H1 (cell line): Measurements from ENCODE around the gene S100A6. TPM values are rescaled to one million over a fixed set of nuclear protein-coding genes. Genes with fewer than 3 reads are reported as not detected.

Experiments used
- BCL11A ChIP-seq, 2 experiments: IDR thresholded peaks; one replicate each; pipeline ENCODE4 v1.6.1; 2011; ENCODE audit warnings: low read depth in 2 of 2, low read length in 2 of 2, mild to moderate bottlenecking in 2 of 2
- BRCA1 ChIP-seq: IDR thresholded peaks from 2 replicates; pipeline ENCODE4 v1.6.1; 2012; ENCODE audit warnings: low read depth, low read length, improper control_type of control experiment
- CBX8 ChIP-seq: fragments of 300-800, 300-1000 bp; sonication (generic); IDR thresholded peaks from 2 replicates; pipeline ENCODE4 v1.7.1; 2016; ENCODE audit warnings: low read depth, low read length, borderline replicate concordance
- CEBPB ChIP-seq: IDR thresholded peaks from 2 replicates; pipeline ENCODE4 v1.6.1; 2012; ENCODE audit warnings: low read depth, low read length
- CHD1 ChIP-seq: IDR thresholded peaks from 2 replicates; pipeline ENCODE4 v1.6.1; 2012; ENCODE audit warnings: low read depth, low read length, improper control_type of control experiment
- CHD2 ChIP-seq: IDR thresholded peaks from 2 replicates; pipeline ENCODE4 v1.6.1; 2012; ENCODE audit warnings: low read length, improper control_type of control experiment
- CREB1 ChIP-seq: IDR thresholded peaks from 2 replicates; pipeline ENCODE4 v1.6.1; 2012; ENCODE audit warnings: inconsistent platforms
- CTBP2 ChIP-seq: IDR thresholded peaks from 2 replicates; pipeline ENCODE4 v1.7.0; 2011; ENCODE audit warnings: borderline replicate concordance, mild to moderate bottlenecking, moderate library complexity, mixed read lengths, low read length; ENCODE audit not compliant: insufficient read depth, insufficient read length
- EZH2 ChIP-seq: fragments of 200-600 bp; sonication (generic); IDR thresholded peaks from 2 replicates; pipeline ENCODE4 v1.7.1; 2012; ENCODE audit warnings: low read depth, mild to moderate bottlenecking, moderate library complexity, low read length, inconsistent platforms; ENCODE audit not compliant: severe bottlenecking
- GABPA ChIP-seq: IDR thresholded peaks from 2 replicates; pipeline ENCODE4 v1.6.1; 2011; ENCODE audit warnings: mild to moderate bottlenecking, low read length, moderate library complexity, borderline replicate concordance; ENCODE audit not compliant: insufficient read depth
- GTF2F1 ChIP-seq: IDR thresholded peaks from 2 replicates; pipeline ENCODE4 v1.6.1; 2012; ENCODE audit warnings: low read depth, low read length, improper control_type of control experiment, borderline replicate concordance
- JUN ChIP-seq: IDR thresholded peaks from 2 replicates; pipeline ENCODE4 v1.6.1; 2011; ENCODE audit warnings: low read depth, mild to moderate bottlenecking, improper control_type of control experiment, low read length
- JUND ChIP-seq: IDR thresholded peaks from 2 replicates; pipeline ENCODE4 v1.6.1; 2011; ENCODE audit warnings: mild to moderate bottlenecking, improper control_type of control experiment, low read length
- RAD21 ChIP-seq, 2 experiments: IDR thresholded peaks in 1 of 2; conservative IDR thresholded peaks in 1 of 2; 2 replicates each; pipeline ENCODE4 v1.6.1; 2011; ENCODE audit warnings: low read depth in 2 of 2, low read length in 2 of 2, improper control_type of control experiment in 1 of 2, inconsistent platforms in 1 of 2, mild to moderate bottlenecking in 1 of 2, moderate library complexity in 1 of 2
- SAP30 ChIP-seq: fragments of 300-600 bp; sonication (generic); IDR thresholded peaks from 2 replicates; pipeline ENCODE4 v1.7.1; 2012; ENCODE audit warnings: low read length, moderate library complexity, mild to moderate bottlenecking, inconsistent platforms; ENCODE audit not compliant: insufficient read depth, insufficient replicate concordance
- SIN3A ChIP-seq, 2 experiments: IDR thresholded peaks in 1 of 2; conservative IDR thresholded peaks in 1 of 2; 2 replicates each; pipeline ENCODE4 v1.6.1; 2011 to 2012; ENCODE audit warnings: low read length in 2 of 2, improper control_type of control experiment in 1 of 2, low read depth in 1 of 2, mild to moderate bottlenecking in 1 of 2
- SP2 ChIP-seq: IDR thresholded peaks from 2 replicates; pipeline ENCODE4 v1.6.1; 2012; ENCODE audit warnings: mild to moderate bottlenecking, low read length, inconsistent platforms
- SP4 ChIP-seq: IDR thresholded peaks from 2 replicates; pipeline ENCODE4 v1.6.1; 2012; ENCODE audit warnings: low read length, inconsistent platforms
- SRF ChIP-seq: IDR thresholded peaks from 2 replicates; pipeline ENCODE4 v1.6.1; 2011; ENCODE audit warnings: mild to moderate bottlenecking, low read depth, low read length, moderate library complexity
- TAF1 ChIP-seq: IDR thresholded peaks from 2 replicates; pipeline ENCODE4 v1.6.1; 2011; ENCODE audit warnings: mild to moderate bottlenecking, low read depth, low read length
- TAF7 ChIP-seq: optimal IDR thresholded peaks from 2 replicates; pipeline ENCODE3; 2011; ENCODE audit warnings: low read depth, mild to moderate bottlenecking, inconsistent platforms, low read length, moderate library complexity, borderline replicate concordance
- TCF12 ChIP-seq: IDR thresholded peaks from 2 replicates; pipeline ENCODE4 v1.6.1; 2011; ENCODE audit warnings: low read depth, mild to moderate bottlenecking, low read length
- polyA plus RNA-seq, 7 experiments: library from polyadenylated mRNA; depleted of rRNA in 3 of 7; stranded (reverse) in 5 of 7; unstranded in 2 of 7; fragments of >200 nt in 5 of 7; fragments of 200-250 nt in 2 of 7; gene quantifications; 1 replicate in 5 of 7; 2 replicates in 1 of 7; 4 replicates in 1 of 7; pipeline versions ENCODE4 v1.2.1 to v1.2.3, GENCODE V29; 2011 to 2013; ENCODE audit warnings: missing spikeins in 2 of 7, mixed read lengths in 2 of 7
- total RNA-seq: library from RNA; stranded (reverse); fragmentation: NEBNext Ultra II Directional; extraction: Animal tissue kit (Norgen Biotek cat#: 25700); gene quantifications from 2 replicates; pipeline ENCODE4 v1.2.1, GENCODE V29; 2021
- TF ChIP-seq, protein P1 (sequence below), 3 experiments: IDR thresholded peaks; 1 replicate in 2 of 3; 2 replicates in 1 of 3; pipeline versions ENCODE4 v1.5.1 to v1.6.1; 2011; ENCODE audit warnings: low read length in 3 of 3, mild to moderate bottlenecking in 3 of 3, inconsistent platforms in 2 of 3, low read depth in 1 of 3, moderate library complexity in 1 of 3; ENCODE audit not compliant: insufficient read depth in 1 of 3; ENCODE audit errors: control extremely low read depth in 1 of 3

The S100A6 gene
- total and polyA plus RNA-seq, 2 of the 8 experiments (the other 6 are each of a cell fraction or from before 2014, with no cell fraction given) = 11.1 to 63.0 TPM

DNA sequence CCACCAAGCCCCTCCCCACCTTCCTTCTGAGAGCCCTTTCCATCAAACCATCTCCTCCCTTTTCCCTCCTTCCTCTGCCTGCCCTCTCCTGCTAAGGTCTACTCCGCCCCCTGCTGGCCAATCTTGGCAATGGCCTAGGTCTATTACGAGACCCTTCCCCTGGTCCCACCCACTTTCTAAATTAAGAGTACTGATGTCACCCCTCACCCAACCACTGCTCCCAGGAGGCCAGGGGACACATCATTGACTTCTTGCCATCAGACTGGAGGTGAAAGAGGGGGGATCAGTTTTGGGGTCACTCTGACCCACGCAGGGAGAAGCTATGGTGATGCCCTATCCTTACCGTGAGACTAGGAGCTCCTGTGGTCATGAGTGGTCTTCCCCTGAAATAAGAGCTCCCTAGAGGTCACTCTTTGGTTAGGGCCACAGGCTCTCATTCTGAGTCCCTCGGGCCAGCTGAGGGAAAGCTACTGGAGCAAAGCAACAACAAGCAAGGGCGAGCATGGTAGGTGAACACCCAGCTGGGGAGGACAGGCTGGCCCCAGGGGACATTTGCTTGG is 40.7 kb downstream of the S100A6 start (continued):
- no peak for TF ChIP-seq CEBPB
- no peak for TF ChIP-seq SP4
- TF ChIP-seq BRCA1 = no peak
- no peak for TF ChIP-seq CTBP2
- no peak for TF ChIP-seq JUN
- no peak for TF ChIP-seq GTF2F1
- no peak for TF ChIP-seq TCF12
- TF ChIP-seq SRF = no peak
- TF ChIP-seq SIN3A (conservative IDR thresholded peaks at IDR 0.05 in 1 of 2, IDR thresholded peaks at IDR 0.05 in 1 of 2; ENCODE audit: low read depth in 1 of 2, low read length in 2 of 2) = no peak
- peak; percentile 88 to 97 for TF ChIP-seq RAD21 (IDR thresholded peaks at IDR 0.05 in 1 of 2, conservative IDR thresholded peaks at IDR 0.05 in 1 of 2; ENCODE audit: low read depth in 2 of 2, low read length in 2 of 2)
- TF ChIP-seq, protein P1, sequence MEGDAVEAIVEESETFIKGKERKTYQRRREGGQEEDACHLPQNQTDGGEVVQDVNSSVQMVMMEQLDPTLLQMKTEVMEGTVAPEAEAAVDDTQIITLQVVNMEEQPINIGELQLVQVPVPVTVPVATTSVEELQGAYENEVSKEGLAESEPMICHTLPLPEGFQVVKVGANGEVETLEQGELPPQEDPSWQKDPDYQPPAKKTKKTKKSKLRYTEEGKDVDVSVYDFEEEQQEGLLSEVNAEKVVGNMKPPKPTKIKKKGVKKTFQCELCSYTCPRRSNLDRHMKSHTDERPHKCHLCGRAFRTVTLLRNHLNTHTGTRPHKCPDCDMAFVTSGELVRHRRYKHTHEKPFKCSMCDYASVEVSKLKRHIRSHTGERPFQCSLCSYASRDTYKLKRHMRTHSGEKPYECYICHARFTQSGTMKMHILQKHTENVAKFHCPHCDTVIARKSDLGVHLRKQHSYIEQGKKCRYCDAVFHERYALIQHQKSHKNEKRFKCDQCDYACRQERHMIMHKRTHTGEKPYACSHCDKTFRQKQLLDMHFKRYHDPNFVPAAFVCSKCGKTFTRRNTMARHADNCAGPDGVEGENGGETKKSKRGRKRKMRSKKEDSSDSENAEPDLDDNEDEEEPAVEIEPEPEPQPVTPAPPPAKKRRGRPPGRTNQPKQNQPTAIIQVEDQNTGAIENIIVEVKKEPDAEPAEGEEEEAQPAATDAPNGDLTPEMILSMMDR (IDR thresholded peaks at IDR 0.05; ENCODE audit: control extremely low read depth in 1 of 3, insufficient read depth in 1 of 3, low read depth in 1 of 3, low read length in 3 of 3) = peak; percentile 80 to 94 (median 92)
- no peak for TF ChIP-seq CHD2
- no peak for TF ChIP-seq BCL11A (IDR thresholded peaks at IDR 0.05; ENCODE audit: low read depth in 2 of 2, low read length in 2 of 2)
- peak; percentile 37 for TF ChIP-seq CREB1
- no peak for TF ChIP-seq CHD1
- TF ChIP-seq TAF1 = peak; percentile 43; the same call in 1 of the 2 replicates
- TF ChIP-seq CBX8 = no peak
- TF ChIP-seq JUND = peak; percentile 61; the same call in 1 of the 2 replicates
- TF ChIP-seq TAF7 = peak; percentile 82
- peak; percentile 43; the same call in 1 of the 2 replicates for TF ChIP-seq GABPA
- no peak for TF ChIP-seq SAP30
- TF ChIP-seq EZH2 = no peak
- no peak for TF ChIP-seq SP2
